Hematopoietic multipotent progenitor cell treated with erythropoietin and hydrocortisone succinate and interleukin-3 and kit ligand, for 8 days (in vitro differentiated cells): ENCODE results near the gene LCK.
"Not testable (repeated sequence)": the region's sequence is repeated elsewhere in the genome, so short reads cannot be mapped to it uniquely, and the experiment has no call there.

Experiments used
- DNase-seq: peaks from one replicate; pipeline ENCODE4 v3.0.0-alpha.2; 2015

LCK gene

GRCh38 chr1:32275424-32275823 is 24.4 kb downstream of the LCK start:
- DNase-seq: no peak

- no peak for DNase-seq
Observed at GRCh38 chr1:32276032-32276782, 25.1 kb downstream of the LCK start.

GRCh38 chr1:32284777-32285176 is 33.7 kb downstream of the LCK start:
- not testable (repeated sequence) for DNase-seq

- DNase-seq: no peak
Observed at GRCh38 chr1:32285658-32286057, 34.6 kb downstream of the LCK start.

- no peak for DNase-seq
Observed at GRCh38 chr1:32286763-32287162, 35.7 kb downstream of the LCK start.

GRCh38 chr1:32289256-32289655 is 38.2 kb downstream of the LCK start:
- no peak for DNase-seq

GRCh38 chr1:32291145-32291707 is 40.2 kb downstream of the LCK start:
- DNase-seq: peak; percentile 40

- DNase-seq: peak; percentile 98
Observed at GRCh38 chr1:32291708-32292538, 40.9 kb downstream of the LCK start, which contains the start of gene HDAC1. Gene HDAC1, plus strand, starts transcription at chr1:32292083. Its CDS starts 87 bp downstream, at chr1:32292170.

- not testable (repeated sequence) for DNase-seq
Observed at GRCh38 chr1:32298211-32298610, 47.1 kb downstream of the LCK start.

GRCh38 chr1:32299327-32299726 is 48.3 kb downstream of the LCK start:
- DNase-seq: peak; percentile 64

- DNase-seq: no peak
Observed at GRCh38 chr1:32303358-32303757, 52.3 kb downstream of the LCK start.

- DNase-seq: no peak
Observed at GRCh38 chr1:32303997-32304622, 53.0 kb downstream of the LCK start.

GRCh38 chr1:32305310-32305709 is 54.2 kb downstream of the LCK start:
- no peak for DNase-seq

GRCh38 chr1:32307324-32307723 is 56.3 kb downstream of the LCK start:
- peak; percentile 43 for DNase-seq

- DNase-seq: no peak
Observed at GRCh38 chr1:32309960-32310359, 58.9 kb downstream of the LCK start.

GRCh38 chr1:32311709-32312393 is 60.8 kb downstream of the LCK start:
- DNase-seq: no peak

- no peak for DNase-seq
Observed at GRCh38 chr1:32316903-32317277, 65.8 kb downstream of the LCK start.

GRCh38 chr1:32318127-32318869 is 67.2 kb downstream of the LCK start:
- DNase-seq: no peak

GRCh38 chr1:32321712-32322291 is 70.7 kb downstream of the LCK start:
- DNase-seq: no peak

GRCh38 chr1:32327204-32327603 is 76.1 kb downstream of the LCK start:
- no peak for DNase-seq

- DNase-seq: no peak
Observed at GRCh38 chr1:32329931-32330466, 78.9 kb downstream of the LCK start.
